ENCODE measurements around the gene NDUFC2.

GRCh38 chr11:78081583-78081982 lies 1.9 kb upstream of the NDUFC2 start:
- TF ChIP-seq POLR2AphosphoS5 (IDR thresholded peaks at IDR 0.05) (no peak), CTCF (IDR thresholded peaks at IDR 0.05) (no peak), EP300 (IDR thresholded peaks at IDR 0.05) (no peak)

Data from upper lobe of left lung (tissue), 4 donors.